ENCODE measurements around the gene INTS3.

GRCh38 chr1:153793261-153793972, 65.6 kb downstream of the INTS3 start:
- TF ChIP-seq YY1 (IDR thresholded peaks at IDR 0.05; ENCODE audit: insufficient read depth, insufficient read length): no peak
- TF ChIP-seq SUZ12 (IDR thresholded peaks at IDR 0.05; ENCODE audit: extremely low read depth, insufficient read depth, insufficient read length): no peak
